Gastroesophageal sphincter (tissue), 3 donors: ENCODE data around the gene KRTAP1-1.

Experiments
- CTCF ChIP-seq, 4 experiments: fragments of 200-600 bp in 2 of 4; fragments of 450-650 bp in 2 of 4; sonication (generic) in 1 of 4; IDR thresholded peaks; one replicate each; pipeline ENCODE4 v1.5.1; 2017 to 2019; ENCODE audit warnings: antibody characterized with exemption in 4 of 4, mild to moderate bottlenecking in 2 of 4, moderate library complexity in 2 of 4
- EP300 ChIP-seq: sonication (generic); formaldehyde crosslinking; IDR thresholded peaks from one replicate; pipeline ENCODE4 v1.6.1; 2017; ENCODE audit warnings: antibody characterized with exemption, mild to moderate bottlenecking
- POLR2A ChIP-seq, 2 donors: fragments of 450-650 bp; IDR thresholded peaks; one replicate each; pipeline ENCODE4 v1.6.1; 2017; ENCODE audit warnings: antibody characterized with exemption in 2 of 2, mild to moderate bottlenecking in 2 of 2, moderate library complexity in 1 of 2
- POLR2AphosphoS5 ChIP-seq: sonication (generic); formaldehyde crosslinking; IDR thresholded peaks from one replicate; pipeline ENCODE4 v1.6.1; 2017; ENCODE audit warnings: antibody characterized with exemption

DNA sequence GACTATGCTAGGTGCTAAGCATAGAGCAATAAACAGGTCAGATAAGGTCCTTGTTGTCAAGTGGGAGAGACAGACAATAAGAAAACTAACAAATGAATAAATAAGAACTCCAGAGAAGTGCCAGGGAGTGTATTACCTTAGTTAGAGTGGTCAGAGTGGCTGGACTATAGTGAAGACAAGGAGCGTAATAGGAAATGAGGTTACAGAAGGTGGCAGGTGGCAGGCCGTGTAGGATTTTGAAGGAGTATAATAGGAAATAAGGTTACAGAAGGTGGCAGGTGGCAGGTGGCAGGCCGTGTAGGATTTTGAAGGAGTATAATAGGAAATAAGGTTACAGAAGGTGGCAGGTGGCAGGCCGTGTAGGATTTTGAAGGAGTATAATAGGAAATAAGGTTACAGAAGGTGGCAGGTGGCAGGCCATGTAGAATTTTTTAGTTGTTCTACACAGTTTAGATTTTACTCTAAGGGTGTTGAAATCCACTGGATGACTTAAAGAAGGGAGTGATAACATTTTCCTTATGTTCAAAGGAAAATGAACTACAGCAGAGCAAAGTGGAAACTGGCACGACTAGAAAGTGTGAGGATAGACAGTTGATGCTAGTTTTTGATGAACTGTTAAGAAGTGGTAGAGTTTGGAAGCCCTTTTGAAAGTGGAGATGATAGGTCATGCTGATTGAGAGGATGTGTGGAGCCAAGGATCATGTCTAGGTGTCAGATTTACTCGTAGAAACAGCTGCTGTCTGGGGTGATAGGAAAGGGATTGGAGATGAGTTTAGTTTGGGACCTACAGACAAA, 28.7 kb downstream of the KRTAP1-1 start:
- no peak for TF ChIP-seq POLR2A (IDR thresholded peaks at IDR 0.05)
- TF ChIP-seq POLR2AphosphoS5 = no peak
- no peak for TF ChIP-seq CTCF (IDR thresholded peaks at IDR 0.05)
- TF ChIP-seq EP300 = no peak
